GM12865 (cell line): ENCODE measurements around the gene MARCHF9.

Experiments used
- DNase-seq: peaks from one replicate; pipeline ENCODE4 v3.0.0; 2010; ENCODE audit warnings: low read depth
- H3K4me3 ChIP-seq: 2 replicates; pipeline ENCODE4 v1.5.1; 2011; ENCODE audit warnings: mild to moderate bottlenecking, low read depth, low read length, control low read depth
- TF ChIP-seq, protein P1 (sequence below): IDR thresholded peaks from 2 replicates; pipeline ENCODE4 v1.5.1; 2011; ENCODE audit warnings: low read length, control low read depth, low read depth, inconsistent platforms; ENCODE audit not compliant: insufficient read depth; ENCODE audit errors: missing control alignments

MARCHF9 gene

GRCh38 chr12:57735952-57736740, 18.8 kb upstream of the MARCHF9 start:
- no peak for DNase-seq
- TF ChIP-seq, protein P1, sequence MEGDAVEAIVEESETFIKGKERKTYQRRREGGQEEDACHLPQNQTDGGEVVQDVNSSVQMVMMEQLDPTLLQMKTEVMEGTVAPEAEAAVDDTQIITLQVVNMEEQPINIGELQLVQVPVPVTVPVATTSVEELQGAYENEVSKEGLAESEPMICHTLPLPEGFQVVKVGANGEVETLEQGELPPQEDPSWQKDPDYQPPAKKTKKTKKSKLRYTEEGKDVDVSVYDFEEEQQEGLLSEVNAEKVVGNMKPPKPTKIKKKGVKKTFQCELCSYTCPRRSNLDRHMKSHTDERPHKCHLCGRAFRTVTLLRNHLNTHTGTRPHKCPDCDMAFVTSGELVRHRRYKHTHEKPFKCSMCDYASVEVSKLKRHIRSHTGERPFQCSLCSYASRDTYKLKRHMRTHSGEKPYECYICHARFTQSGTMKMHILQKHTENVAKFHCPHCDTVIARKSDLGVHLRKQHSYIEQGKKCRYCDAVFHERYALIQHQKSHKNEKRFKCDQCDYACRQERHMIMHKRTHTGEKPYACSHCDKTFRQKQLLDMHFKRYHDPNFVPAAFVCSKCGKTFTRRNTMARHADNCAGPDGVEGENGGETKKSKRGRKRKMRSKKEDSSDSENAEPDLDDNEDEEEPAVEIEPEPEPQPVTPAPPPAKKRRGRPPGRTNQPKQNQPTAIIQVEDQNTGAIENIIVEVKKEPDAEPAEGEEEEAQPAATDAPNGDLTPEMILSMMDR: no peak
- no peak overlapping the region for H3K4me3 ChIP-seq

- no peak for DNase-seq
- no peak overlapping the region for H3K4me3 ChIP-seq
- TF ChIP-seq, protein P1: no peak
Measured at GRCh38 chr12:57736741-57737466, 18.0 kb upstream of the MARCHF9 start.

GRCh38 chr12:57737467-57738460, 17.1 kb upstream of the MARCHF9 start:
- TF ChIP-seq, protein P1: no peak
- no peak for DNase-seq

GRCh38 chr12:57738661-57739237, 16.2 kb upstream of the MARCHF9 start, which contains the start of gene AGAP2:
Gene AGAP2, minus strand, starts transcription at chr12:57738742. Its CDS starts 496 bp downstream, at chr12:57738246.
- DNase-seq: no peak
- TF ChIP-seq, protein P1: no peak
- no peak within 1 kb of the TSS for H3K4me3 ChIP-seq

More at GRCh38 chr12:57737467-57738460, 17.1 kb upstream of the MARCHF9 start:
- no peak overlapping the region for H3K4me3 ChIP-seq

DNA sequence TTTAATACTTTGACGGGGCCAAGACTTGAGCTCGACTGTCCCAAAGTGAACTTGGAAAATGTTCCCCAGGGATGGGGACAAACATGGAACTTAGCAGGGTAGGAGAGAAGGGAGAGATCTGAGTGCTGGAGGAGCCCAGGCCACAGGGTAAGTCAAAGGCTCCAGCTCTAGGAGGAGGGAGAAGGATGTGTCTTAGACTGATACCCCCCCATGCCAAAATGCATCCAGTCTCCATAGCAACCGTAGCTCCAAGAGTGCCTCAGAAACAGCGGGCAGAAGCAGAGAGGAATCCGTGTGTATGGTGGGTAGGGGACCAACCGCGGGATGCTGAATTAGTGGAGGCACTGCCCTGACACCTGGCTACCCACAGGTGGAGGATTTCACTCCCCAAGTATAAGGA, 15.5 kb upstream of the MARCHF9 start:
- TF ChIP-seq, protein P1: no peak
- DNase-seq: no peak
- H3K4me3 ChIP-seq: no peak overlapping the region
